ENCODE measurements around the gene DOLPP1. TPM values are rescaled to one million over a fixed set of nuclear protein-coding genes. Genes with fewer than 3 reads are reported as not detected.

DOLPP1 gene
- total and polyA plus RNA-seq, 4 donors: 7.0 to 17.6 (median 10.0) TPM

DNA sequence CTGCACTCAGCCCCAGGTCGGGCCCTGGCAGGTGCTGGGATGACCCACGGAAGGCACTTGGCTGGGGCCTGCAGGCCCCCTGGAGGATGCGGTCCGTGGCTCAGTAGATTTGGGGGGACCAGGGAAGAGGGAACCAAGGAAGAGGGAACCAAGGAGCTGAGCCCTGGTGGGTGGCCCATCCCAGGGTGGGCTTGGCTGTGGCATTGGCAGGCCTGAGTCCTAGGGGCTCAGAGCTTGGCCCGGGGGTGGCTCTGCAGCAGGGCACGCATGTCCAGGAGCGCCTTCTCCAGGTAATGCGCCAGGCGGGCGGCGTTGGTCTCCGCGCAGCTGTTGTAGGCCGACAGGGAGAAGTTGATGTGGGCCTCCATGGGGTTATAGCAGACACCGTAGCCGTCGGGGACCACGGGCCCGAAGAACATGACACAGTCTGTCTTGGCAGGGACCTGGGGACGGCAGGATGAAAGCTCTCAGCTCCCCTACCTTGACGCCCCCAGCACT is 14.3 kb downstream of the DOLPP1 start:
- DNase-seq: no peak
- Histone ChIP-seq H3K27ac (ENCODE audit: low read depth in 1 of 2, low read length in 1 of 2) (no peak overlapping the region), H3K36me3 (ENCODE audit: control insufficient read depth in 4 of 4, insufficient read depth in 4 of 4, low read length in 4 of 4) (peaks cover 0 to 23% (median 6%) of the 10 kb centered on the region in 4 donors), H3K27me3 (ENCODE audit: control insufficient read depth in 3 of 3, insufficient read depth in 3 of 3, low read length in 2 of 3) (no peaks in the 10 kb centered on the region), H3K9ac (ENCODE audit: insufficient read depth in 1 of 2, low read length in 2 of 2) (no peak overlapping the region), H3K9me3 (ENCODE audit: control insufficient read depth in 4 of 4, insufficient read depth in 3 of 4, low read length in 3 of 4) (no peaks in the 10 kb centered on the region), H3K4me3 (no peak overlapping the region), H3K4me1 (ENCODE audit: control insufficient read depth in 5 of 5, insufficient read depth in 5 of 5, low read length in 5 of 5) (no peaks in the 10 kb centered on the region)
- no peak for ATAC-seq (ENCODE audit: insufficient read depth, low FRiP score)
- WGBS, 2 donors: 96 to 97% methylated on average over 21 of the region's 21 CpGs
- TF ChIP-seq, protein P1, sequence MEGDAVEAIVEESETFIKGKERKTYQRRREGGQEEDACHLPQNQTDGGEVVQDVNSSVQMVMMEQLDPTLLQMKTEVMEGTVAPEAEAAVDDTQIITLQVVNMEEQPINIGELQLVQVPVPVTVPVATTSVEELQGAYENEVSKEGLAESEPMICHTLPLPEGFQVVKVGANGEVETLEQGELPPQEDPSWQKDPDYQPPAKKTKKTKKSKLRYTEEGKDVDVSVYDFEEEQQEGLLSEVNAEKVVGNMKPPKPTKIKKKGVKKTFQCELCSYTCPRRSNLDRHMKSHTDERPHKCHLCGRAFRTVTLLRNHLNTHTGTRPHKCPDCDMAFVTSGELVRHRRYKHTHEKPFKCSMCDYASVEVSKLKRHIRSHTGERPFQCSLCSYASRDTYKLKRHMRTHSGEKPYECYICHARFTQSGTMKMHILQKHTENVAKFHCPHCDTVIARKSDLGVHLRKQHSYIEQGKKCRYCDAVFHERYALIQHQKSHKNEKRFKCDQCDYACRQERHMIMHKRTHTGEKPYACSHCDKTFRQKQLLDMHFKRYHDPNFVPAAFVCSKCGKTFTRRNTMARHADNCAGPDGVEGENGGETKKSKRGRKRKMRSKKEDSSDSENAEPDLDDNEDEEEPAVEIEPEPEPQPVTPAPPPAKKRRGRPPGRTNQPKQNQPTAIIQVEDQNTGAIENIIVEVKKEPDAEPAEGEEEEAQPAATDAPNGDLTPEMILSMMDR (IDR thresholded peaks at IDR 0.05; ENCODE audit: control extremely low read depth, extremely low read depth): no peak

GRCh38 chr9:129095908-129096307 is 15.0 kb downstream of the DOLPP1 start:
- H3K4me3 ChIP-seq: no peak overlapping the region
- no peak for ATAC-seq (ENCODE audit: insufficient read depth, low FRiP score)
- peaks cover 0 to 19% (median 4%) of the 10 kb centered on the region in 4 donors for H3K36me3 ChIP-seq (ENCODE audit: control insufficient read depth in 4 of 4, insufficient read depth in 4 of 4, low read length in 4 of 4)
- H3K4me1 ChIP-seq (ENCODE audit: control insufficient read depth in 5 of 5, insufficient read depth in 5 of 5, low read length in 5 of 5): no peaks in the 10 kb centered on the region
- no peaks in the 10 kb centered on the region for H3K9me3 ChIP-seq (ENCODE audit: control insufficient read depth in 4 of 4, insufficient read depth in 3 of 4, low read length in 3 of 4)
- 95% methylated on average over 12 of the region's 12 CpGs for WGBS, 2 donors
- DNase-seq: no peak
- TF ChIP-seq, protein P1 (IDR thresholded peaks at IDR 0.05; ENCODE audit: control extremely low read depth, extremely low read depth): no peak
- H3K27ac ChIP-seq (ENCODE audit: low read depth in 1 of 2, low read length in 1 of 2): no peak overlapping the region
- H3K9ac ChIP-seq (ENCODE audit: insufficient read depth in 1 of 2, low read length in 2 of 2): no peak overlapping the region
- no peaks in the 10 kb centered on the region for H3K27me3 ChIP-seq (ENCODE audit: control insufficient read depth in 3 of 3, insufficient read depth in 3 of 3, low read length in 2 of 3)

DNA sequence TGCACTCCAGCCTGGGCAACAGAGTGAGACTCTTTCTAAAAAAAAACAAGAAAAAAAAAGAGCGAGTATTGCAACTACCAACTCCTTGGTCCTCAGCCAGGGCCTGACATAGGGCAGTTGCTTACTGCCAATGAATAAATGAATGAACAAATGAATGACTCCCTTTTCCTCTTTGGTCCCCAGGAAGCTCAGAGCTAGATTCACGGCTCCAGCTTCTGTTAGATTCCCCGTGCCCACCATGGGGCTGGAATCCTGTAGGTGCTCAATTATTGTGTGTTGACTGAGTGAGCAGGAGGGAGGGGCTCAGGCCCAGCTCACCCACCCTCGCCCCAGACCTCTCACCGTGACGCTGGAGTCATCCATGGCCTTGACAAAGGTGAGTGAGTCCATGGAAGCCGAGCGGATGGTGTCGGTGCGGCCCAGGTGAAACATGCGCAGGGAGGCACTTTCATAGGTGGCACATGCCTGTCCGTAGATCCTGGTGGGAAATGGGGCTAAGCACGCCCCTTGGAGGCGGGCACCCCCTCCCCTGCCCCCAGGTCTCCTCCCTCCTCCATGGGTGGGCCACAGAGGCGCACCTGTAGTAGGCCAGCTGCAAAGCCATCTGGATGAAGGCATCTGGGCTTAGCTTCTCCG is 16.9 kb downstream of the DOLPP1 start:
- WGBS, 2 donors: 94 to 96% methylated on average over 16 of the region's 16 CpGs
- ATAC-seq (ENCODE audit: insufficient read depth, low FRiP score) (no peak), DNase-seq (no peak)
- no peaks in the 10 kb centered on the region for H3K4me1 ChIP-seq (ENCODE audit: control insufficient read depth in 5 of 5, insufficient read depth in 5 of 5, low read length in 5 of 5)
- H3K27me3 ChIP-seq (ENCODE audit: control insufficient read depth in 3 of 3, insufficient read depth in 3 of 3, low read length in 2 of 3): no peaks in the 10 kb centered on the region
- no peaks in the 10 kb centered on the region for H3K9me3 ChIP-seq (ENCODE audit: control insufficient read depth in 4 of 4, insufficient read depth in 3 of 4, low read length in 3 of 4)
- TF ChIP-seq, protein P1 (IDR thresholded peaks at IDR 0.05; ENCODE audit: control extremely low read depth, extremely low read depth): no peak
- H3K36me3 ChIP-seq (ENCODE audit: control insufficient read depth in 4 of 4, insufficient read depth in 4 of 4, low read length in 4 of 4): peaks cover 0 to 19% (median 4%) of the 10 kb centered on the region in 4 donors
- H3K27ac ChIP-seq (ENCODE audit: low read depth in 1 of 2, low read length in 1 of 2): no peak overlapping the region
- H3K9ac ChIP-seq (ENCODE audit: insufficient read depth in 1 of 2, low read length in 2 of 2): no peak overlapping the region
- H3K4me3 ChIP-seq: no peak overlapping the region
